GM12878 (cell line): ENCODE data around the gene ANKRD31. TPM values are rescaled to one million over a fixed set of nuclear protein-coding genes. Genes with fewer than 3 reads are reported as not detected.

ENCODE experiments used
- ATAC-seq: fragments of 200-7000 bp; cut with Tn5 transposase; 3 replicates; pipeline ENCODE4 v1.9.1; 2020; ENCODE audit warnings: mild to moderate bottlenecking, moderate library complexity
- BruUV-seq: library from RNA; stranded (reverse); fragments of 400-500 nt; replicated peaks from 2 replicates; lab custom pipeline; 2021; lab: Mats Ljungman, UMichigan
- CTCF ChIA-PET: fragments of 300-600 bp; sonication (Branson Sonifier 250); formaldehyde crosslinking; extraction: SDS; loops from one replicate; lab custom pipeline; 2021; ENCODE audit warnings: inconsistent platforms; lab: Yijun Ruan, JAX
- POLR2A ChIA-PET: fragments of 350-600 bp; formaldehyde crosslinking; extraction: SDS; loops from one replicate; lab custom pipeline; 2021; ENCODE audit warnings: inconsistent platforms; lab: Charles Lee
- RAD21 ChIA-PET: fragments of 300-600 bp; sonication (Branson Sonifier 250); formaldehyde crosslinking; loops from one replicate; lab custom pipeline; 2023; ENCODE audit warnings: antibody characterized with exemption; ENCODE audit not compliant: unreplicated experiment; lab: Charles Lee
- SMC1A ChIA-PET: fragments of 300-600 bp; sonication (Branson Sonifier 250); formaldehyde crosslinking; loops from one replicate; lab custom pipeline; 2023; ENCODE audit not compliant: unreplicated experiment, uncharacterized antibody; lab: Charles Lee
- DNase-seq: peaks from one replicate; pipeline ENCODE4 v3.0.0-alpha.2; 2011; ENCODE audit warnings: low read depth, low spot score
- FAIRE-seq: peaks from 3 replicates; lab custom pipeline; 2011; peaks lifted over from hg19 to GRCh38; lab: Jason Lieb, UNC
- H2AFZ ChIP-seq: 2 replicates; pipeline ENCODE4 v1.6.0; 2011; ENCODE audit warnings: low read depth, low read length, control low read depth; ENCODE audit not compliant: control insufficient read depth
- H3K27ac ChIP-seq: 2 replicates; pipeline ENCODE4 v1.5.1; 2011; ENCODE audit warnings: control low read depth; ENCODE audit not compliant: control insufficient read depth, insufficient read depth
- H3K27me3 ChIP-seq, 2 experiments: replicated peaks in 1 of 2; 2 replicates each; pipeline versions ENCODE4 v1.6.0 to v1.6.1; 2011; ENCODE audit warnings: low read length in 1 of 2; ENCODE audit not compliant: control insufficient read depth in 2 of 2, insufficient read depth in 2 of 2
- H3K36me3 ChIP-seq, 2 experiments: 2 replicates each; pipeline ENCODE4 v1.5.1; 2011; ENCODE audit warnings: low read length in 1 of 2; ENCODE audit not compliant: control insufficient read depth in 2 of 2, insufficient read depth in 2 of 2
- H3K4me1 ChIP-seq: 2 replicates; pipeline ENCODE4 v1.6.1; 2011; ENCODE audit warnings: mild to moderate bottlenecking, low read length, moderate library complexity, mixed read lengths; ENCODE audit not compliant: control insufficient read depth, insufficient read depth
- H3K4me2 ChIP-seq: 2 replicates; pipeline ENCODE4 v1.6.0; 2011; ENCODE audit warnings: control low read depth; ENCODE audit not compliant: control insufficient read depth, insufficient read depth
- H3K4me3 ChIP-seq: fragments of 200-600 bp; sonication (generic); 2 replicates; pipeline ENCODE4 v1.5.1; 2016
- H3K79me2 ChIP-seq: 2 replicates; pipeline ENCODE4 v1.6.0; 2011; ENCODE audit warnings: low read length; ENCODE audit not compliant: control insufficient read depth, insufficient read depth
- H3K9ac ChIP-seq: 2 replicates; pipeline ENCODE4 v1.8.0; 2011; ENCODE audit warnings: low read length, control low read depth, mixed read lengths; ENCODE audit not compliant: control insufficient read depth, insufficient read depth
- H3K9me3 ChIP-seq: replicated peaks from 3 replicates; pipeline ENCODE4 v1.5.1; 2011; ENCODE audit warnings: mild to moderate bottlenecking, low read length; ENCODE audit not compliant: control insufficient read depth, insufficient read depth
- H4K20me1 ChIP-seq: 2 replicates; pipeline ENCODE4 v1.6.0; 2011; ENCODE audit not compliant: control insufficient read depth, insufficient read depth
- BCL3 ChIP-seq: IDR thresholded peaks from 2 replicates; pipeline ENCODE4 v1.6.1; 2011; ENCODE audit warnings: borderline replicate concordance, low read depth, mild to moderate bottlenecking, moderate library complexity, low read length; ENCODE audit not compliant: insufficient read depth, poor library complexity, severe bottlenecking
- CEBPZ ChIP-seq: fragments of 150-350 bp; IDR thresholded peaks from 2 replicates; pipeline ENCODE4 v1.6.1; 2016; ENCODE audit warnings: low read depth, low read length
- NFXL1 ChIP-seq: fragments of 450-650 bp; IDR thresholded peaks from 2 replicates; pipeline ENCODE4 v1.6.1; 2017; ENCODE audit warnings: antibody characterized with exemption, mild to moderate bottlenecking, borderline replicate concordance
- NKRF ChIP-seq: fragments of 450-650 bp; conservative IDR thresholded peaks from 2 replicates; pipeline ENCODE4 v1.6.1; 2017; ENCODE audit warnings: mild to moderate bottlenecking, moderate library complexity
- RCOR1 ChIP-seq: conservative IDR thresholded peaks from 2 replicates; pipeline ENCODE4 v1.6.1; 2012; ENCODE audit warnings: low read depth, low read length, improper control_type of control experiment
- SUZ12 ChIP-seq: fragments of 200-600 bp; sonication (generic); IDR thresholded peaks from one replicate; pipeline ENCODE4 v1.6.1; 2018; ENCODE audit warnings: antibody characterized with exemption, mild to moderate bottlenecking; ENCODE audit not compliant: unreplicated experiment
- USF1 ChIP-seq: IDR thresholded peaks from 2 replicates; pipeline ENCODE4 v1.6.1; 2011; ENCODE audit warnings: borderline replicate concordance, low read depth, mild to moderate bottlenecking, moderate library complexity, mixed read lengths, low read length; ENCODE audit not compliant: insufficient read depth; ENCODE audit errors: extremely low read length
- WRNIP1 ChIP-seq: IDR thresholded peaks from 2 replicates; pipeline ENCODE4 v1.6.1; 2011; ENCODE audit warnings: low read depth, low read length, improper control_type of control experiment, borderline replicate concordance
- ZBED1 ChIP-seq: IDR thresholded peaks from 2 replicates; pipeline ENCODE4 v1.6.1; 2016; ENCODE audit warnings: borderline replicate concordance
- ZBTB40 ChIP-seq: fragments of 450-650 bp; IDR thresholded peaks from 2 replicates; pipeline ENCODE4 v1.6.1; 2016; ENCODE audit warnings: mild to moderate bottlenecking, moderate library complexity, borderline replicate concordance
- WGBS: methylation state at CpG from one replicate; pipeline ENCODE4 v1.1.6; 2016; ENCODE audit warnings: low lambda C conversion rate; ENCODE audit not compliant: insufficient replicate concordance, insufficient coverage; ENCODE audit errors: missing lambda C conversion rate; 5-methylcytosine and 5-hydroxymethylcytosine counted together
- in situ Hi-C: fragments of 300-500 bp; cut with MboI; formaldehyde crosslinking; loops from 9 replicates; pipeline ENCODE4 v1.14.3; 2018; ENCODE audit warnings: mixed read lengths
- intact Hi-C: fragments of 100-400 bp; cut with micrococcal nuclease; formaldehyde crosslinking; loops from one replicate; pipeline ENCODE4 v1.14.2; 2022; ENCODE audit not compliant: unreplicated experiment
- polyA plus RNA-seq, 11 experiments: library from polyadenylated mRNA; depleted of rRNA in 4 of 11; unstranded in 6 of 11; stranded (reverse) in 5 of 11; fragments of >200 nt; fragmentation: Nextera tagmentation in 4 of 11; fragmentation: Illumina TruSeq in 1 of 11; extraction: Ambion mirVana in 4 of 11; extraction: Trizol in 1 of 11; gene quantifications; 1 replicate in 1 of 11; 2 replicates in 10 of 11; pipeline versions ENCODE4 v1.2.1 to v1.2.3, GENCODE V29; 2011 to 2016; ENCODE audit warnings: inconsistent platforms in 2 of 11, missing spikeins in 2 of 11, low read depth in 1 of 11
- total RNA-seq, 4 experiments: library from RNA; depleted of rRNA in 3 of 4; stranded (reverse); fragments of >200 nt in 3 of 4; fragmentation: Illumina TruSeq in 1 of 4; extraction: Trizol in 1 of 4; gene quantifications; 2 replicates each; pipeline versions ENCODE4 v1.2.1 to v1.2.3, GENCODE V29; 2013 to 2021

The ANKRD31 gene
- total and polyA plus RNA-seq, 10 of the 15 experiments (the other 5 are each of a cell fraction or from before 2014, with no cell fraction given), result under 0.01 to 0.10 (median 0.04) TPM; not detected in 3

GRCh38 chr5:75031366-75031765, 205.3 kb downstream of the ANKRD31 start:
- Histone ChIP-seq H3K36me3 (no peaks in the 10 kb centered on the region), H3K4me2 (no peak overlapping the region), H3K27ac (no peak overlapping the region), H3K27me3 (no peaks in the 10 kb centered on the region; a peak in 1 of 4 replicates), H3K9ac (no peak overlapping the region), H4K20me1 (no peaks in the 10 kb centered on the region), H3K4me3 (no peak overlapping the region), H3K4me1 (no peaks in the 10 kb centered on the region), H3K9me3 (no peaks in the 10 kb centered on the region), H3K79me2 (no peaks in the 10 kb centered on the region), H2AFZ (no peak overlapping the region)
- DNase-seq (no peak), ATAC-seq (no peak), FAIRE-seq (no peak)
- intact Hi-C loops (no loop called here), in situ Hi-C loops (no loop called here)
- ChIA-PET RAD21 (no interaction called here), POLR2A (no interaction called here), SMC1A (no interaction called here), CTCF (no interaction called here)
- no TSS peak for BruUV-seq
- 88% methylated on average over 3 of the region's 3 CpGs for WGBS
- TF ChIP-seq ZBTB40 (no peak), WRNIP1 (no peak), NKRF (no peak), ZBED1 (no peak), RCOR1 (no peak), SUZ12 (no peak), USF1 (no peak), CEBPZ (no peak), BCL3 (no peak), NFXL1 (no peak)
- TF ChIP-seq, all 136 proteins: peak for 0
